H1 (cell line): ENCODE results near the gene CGGBP1. TPM values are rescaled to one million over a fixed set of nuclear protein-coding genes. Genes with fewer than 3 reads are reported as not detected.

Experiments used
- CTCF ChIA-PET: fragments of 300-600 bp; sonication (Branson Sonifier 250); formaldehyde crosslinking; loops from one replicate; lab custom pipeline; 2021; ENCODE audit not compliant: partially characterized antibody; lab: Charles Lee
- POLR2A ChIA-PET: fragments of 300-600 bp; sonication (Branson Sonifier 250); formaldehyde crosslinking; loops from one replicate; lab custom pipeline; 2021; ENCODE audit warnings: inconsistent platforms; ENCODE audit not compliant: partially characterized antibody; lab: Charles Lee
- DNase-seq, 2 experiments: peaks; one replicate each; pipeline versions ENCODE4 v3.0.0 to v3.0.0-alpha.2; 2010 to 2022; ENCODE audit warnings: low spot score in 2 of 2, low read depth in 1 of 2, mixed read lengths in 1 of 2
- FAIRE-seq: peaks from 2 replicates; lab custom pipeline; 2011; peaks lifted over from hg19 to GRCh38; lab: Jason Lieb, UNC
- H2AFZ ChIP-seq: 2 replicates; pipeline ENCODE4 v1.8.1; 2012; ENCODE audit warnings: low read length, inconsistent platforms
- H2AK5ac ChIP-seq: 2 replicates; pipeline ENCODE4 v1.6.1; 2013; ENCODE audit warnings: low read depth, low read length
- H2BK120ac ChIP-seq: replicated peaks from 2 replicates; pipeline ENCODE3; 2013; ENCODE audit warnings: low read depth, low read length, inconsistent platforms
- H2BK12ac ChIP-seq: 2 replicates; pipeline ENCODE4 v1.6.1; 2013; ENCODE audit warnings: low read depth, low read length
- H2BK15ac ChIP-seq: 2 replicates; pipeline ENCODE4 v1.6.1; 2013; ENCODE audit warnings: low read length
- H2BK20ac ChIP-seq: 2 replicates; pipeline ENCODE4 v1.6.1; 2013; ENCODE audit warnings: low read length
- H2BK5ac ChIP-seq: 2 replicates; pipeline ENCODE4 v1.6.1; 2013; ENCODE audit warnings: low read depth, low read length
- H3K14ac ChIP-seq: 2 replicates; pipeline ENCODE4 v1.6.1; 2013; ENCODE audit warnings: inconsistent platforms; ENCODE audit not compliant: insufficient read length
- H3K18ac ChIP-seq: 2 replicates; pipeline ENCODE4 v1.6.1; 2013; ENCODE audit warnings: low read length; ENCODE audit errors: extremely low read depth
- H3K23ac ChIP-seq: 2 replicates; pipeline ENCODE4 v1.6.1; 2013; ENCODE audit warnings: inconsistent platforms; ENCODE audit not compliant: insufficient read length
- H3K23me2 ChIP-seq: 2 replicates; pipeline ENCODE4 v1.6.1; 2013; ENCODE audit warnings: low read depth, low read length
- H3K27ac ChIP-seq: 2 replicates; pipeline ENCODE4 v1.6.1; 2011; ENCODE audit warnings: low read depth, low read length, inconsistent platforms
- H3K27me3 ChIP-seq, 4 experiments: replicated peaks in 1 of 4; 1 replicate in 1 of 4; 2 replicates in 3 of 4; pipeline versions ENCODE4 v1.6.1 to v1.8.1; 2011 to 2013; ENCODE audit warnings: low read length in 3 of 4, mild to moderate bottlenecking in 3 of 4, inconsistent platforms in 2 of 4, mixed read lengths in 2 of 4, moderate library complexity in 1 of 4; ENCODE audit not compliant: control insufficient read depth in 3 of 4, insufficient read depth in 3 of 4; ENCODE audit errors: extremely low read depth in 1 of 4
- H3K36me3 ChIP-seq, 4 experiments: 2 replicates each; pipeline versions ENCODE4 v1.6.1 to v1.8.1; 2011 to 2013; ENCODE audit warnings: mild to moderate bottlenecking in 4 of 4, low read length in 3 of 4, moderate library complexity in 2 of 4, control low read depth in 1 of 4, inconsistent platforms in 1 of 4; ENCODE audit not compliant: insufficient read depth in 4 of 4, control insufficient read depth in 2 of 4
- H3K4ac ChIP-seq: replicated peaks from 2 replicates; pipeline ENCODE3; 2013; ENCODE audit warnings: low read length, low read depth, mixed read lengths, inconsistent platforms; ENCODE audit not compliant: insufficient read length
- H3K4me1 ChIP-seq, 4 experiments: replicated peaks in 1 of 4; 1 replicate in 1 of 4; 2 replicates in 3 of 4; pipeline versions ENCODE4 v1.6.1 to v1.8.1; 2011 to 2013; ENCODE audit warnings: low read length in 3 of 4, inconsistent platforms in 2 of 4, mixed read lengths in 1 of 4; ENCODE audit not compliant: insufficient read depth in 4 of 4, control insufficient read depth in 3 of 4
- H3K4me2 ChIP-seq, 2 experiments: 2 replicates each; pipeline versions ENCODE4 v1.6.1 to v1.8.1; 2011 to 2013; ENCODE audit warnings: low read depth in 2 of 2, low read length in 2 of 2, control low read depth in 1 of 2, inconsistent platforms in 1 of 2, mild to moderate bottlenecking in 1 of 2; ENCODE audit not compliant: insufficient read depth in 1 of 2
- H3K4me3 ChIP-seq, 4 experiments: fragments of 200-600, 300-600 bp in 1 of 4; sonication (generic), shearing (Covaris generic), sonication (Bioruptor Twin) in 1 of 4; 2 replicates each; pipeline versions ENCODE4 v1.5.1 to v1.8.1; 2011 to 2016; ENCODE audit warnings: low read length in 4 of 4, low read depth in 3 of 4, control low read depth in 2 of 4, inconsistent platforms in 2 of 4, mild to moderate bottlenecking in 2 of 4, mixed read lengths in 1 of 4, moderate library complexity in 1 of 4; ENCODE audit not compliant: insufficient read depth in 2 of 4; ENCODE audit errors: extremely low read depth in 1 of 4
- H3K56ac ChIP-seq: replicated peaks from 2 replicates; pipeline ENCODE3; 2013; ENCODE audit warnings: low read depth, mild to moderate bottlenecking, mixed read lengths, low read length, inconsistent platforms; ENCODE audit not compliant: insufficient read length
- H3K79me1 ChIP-seq: 2 replicates; pipeline ENCODE4 v1.6.1; 2013; ENCODE audit warnings: low read depth, low read length, control low read depth
- H3K79me2 ChIP-seq, 2 experiments: 2 replicates each; pipeline versions ENCODE4 v1.6.1 to v1.8.1; 2012 to 2013; ENCODE audit warnings: low read length in 2 of 2, mild to moderate bottlenecking in 2 of 2, inconsistent platforms in 1 of 2; ENCODE audit not compliant: insufficient read depth in 2 of 2, control insufficient read depth in 1 of 2
- H3K9ac ChIP-seq, 4 experiments: replicated peaks in 1 of 4; 1 replicate in 1 of 4; 2 replicates in 3 of 4; pipeline versions ENCODE4 v1.6.1 to v1.8.1; 2011 to 2013; ENCODE audit warnings: low read depth in 3 of 4, low read length in 3 of 4, control low read depth in 2 of 4, mild to moderate bottlenecking in 2 of 4, moderate library complexity in 2 of 4, inconsistent platforms in 1 of 4; ENCODE audit errors: extremely low read depth in 1 of 4
- H3K9me3 ChIP-seq, 2 experiments: 2 replicates each; pipeline versions ENCODE4 v1.6.1 to v1.8.1; 2012 to 2013; ENCODE audit warnings: mild to moderate bottlenecking in 2 of 2, moderate library complexity in 2 of 2, control low read depth in 1 of 2, inconsistent platforms in 1 of 2, low read depth in 1 of 2, low read length in 1 of 2, mixed read lengths in 1 of 2; ENCODE audit not compliant: insufficient read depth in 2 of 2
- H4K20me1 ChIP-seq, 2 experiments: replicated peaks in 1 of 2; 2 replicates each; pipeline versions ENCODE3 to v1.8.1; 2011 to 2013; ENCODE audit warnings: inconsistent platforms in 2 of 2, low read length in 2 of 2, mild to moderate bottlenecking in 1 of 2; ENCODE audit not compliant: insufficient read depth in 2 of 2, control insufficient read depth in 1 of 2
- H4K5ac ChIP-seq: 2 replicates; pipeline ENCODE4 v1.6.1; 2013; ENCODE audit warnings: low read length, low read depth, mixed read lengths, inconsistent platforms; ENCODE audit not compliant: insufficient read length
- H4K8ac ChIP-seq: 2 replicates; pipeline ENCODE4 v1.8.0; 2013; ENCODE audit warnings: mild to moderate bottlenecking, moderate library complexity, low read length, inconsistent platforms; ENCODE audit not compliant: insufficient read depth; ENCODE audit errors: extremely low read depth
- H4K91ac ChIP-seq: replicated peaks from 2 replicates; pipeline ENCODE3; 2013; ENCODE audit warnings: low read length, mixed read lengths, inconsistent platforms; ENCODE audit not compliant: insufficient read length
- BACH1 ChIP-seq: IDR thresholded peaks from 2 replicates; pipeline ENCODE4 v1.6.1; 2012; ENCODE audit warnings: low read length, improper control_type of control experiment
- EZH2 ChIP-seq: fragments of 200-600 bp; sonication (generic); IDR thresholded peaks from 2 replicates; pipeline ENCODE4 v1.7.1; 2012; ENCODE audit warnings: low read depth, mild to moderate bottlenecking, moderate library complexity, low read length, inconsistent platforms; ENCODE audit not compliant: severe bottlenecking
- KDM4A ChIP-seq: IDR thresholded peaks from one replicate; pipeline ENCODE4 v1.7.1; 2012; ENCODE audit warnings: low read depth, mild to moderate bottlenecking, moderate library complexity, low read length, inconsistent platforms; ENCODE audit not compliant: severe bottlenecking
- MAFK ChIP-seq: IDR thresholded peaks from 2 replicates; pipeline ENCODE4 v1.6.1; 2012; ENCODE audit warnings: low read depth, mild to moderate bottlenecking, improper control_type of control experiment, low read length
- NANOG ChIP-seq: IDR thresholded peaks from 2 replicates; pipeline ENCODE4 v1.6.1; 2011; ENCODE audit warnings: low read length, low read depth, mild to moderate bottlenecking, inconsistent platforms; ENCODE audit not compliant: insufficient read depth, poor library complexity, severe bottlenecking
- POU5F1 ChIP-seq: IDR thresholded peaks from 2 replicates; pipeline ENCODE4 v1.6.1; 2011; ENCODE audit warnings: low read depth, mild to moderate bottlenecking, low read length, moderate library complexity
- RAD21 ChIP-seq, 2 experiments: IDR thresholded peaks in 1 of 2; conservative IDR thresholded peaks in 1 of 2; 2 replicates each; pipeline ENCODE4 v1.6.1; 2011; ENCODE audit warnings: low read depth in 2 of 2, low read length in 2 of 2, improper control_type of control experiment in 1 of 2, inconsistent platforms in 1 of 2, mild to moderate bottlenecking in 1 of 2, moderate library complexity in 1 of 2
- RFX5 ChIP-seq: IDR thresholded peaks from 2 replicates; pipeline ENCODE4 v1.6.1; 2011; ENCODE audit warnings: low read depth, low read length, improper control_type of control experiment, borderline replicate concordance
- SAP30 ChIP-seq: fragments of 300-600 bp; sonication (generic); IDR thresholded peaks from 2 replicates; pipeline ENCODE4 v1.7.1; 2012; ENCODE audit warnings: low read length, moderate library complexity, mild to moderate bottlenecking, inconsistent platforms; ENCODE audit not compliant: insufficient read depth, insufficient replicate concordance
- TAF1 ChIP-seq: IDR thresholded peaks from 2 replicates; pipeline ENCODE4 v1.6.1; 2011; ENCODE audit warnings: mild to moderate bottlenecking, low read depth, low read length
- WGBS, 2 experiments: shearing (Covaris generic) in 1 of 2; methylation state at CpG; one replicate each; pipeline versions ENCODE4 v1.1.6 to v1.1.7; 2013 to 2015; ENCODE audit warnings: low lambda C conversion rate in 2 of 2, mixed read lengths in 2 of 2, inconsistent platforms in 1 of 2, low coverage in 1 of 2, missing lambda C conversion rate in 1 of 2; ENCODE audit not compliant: insufficient replicate concordance in 2 of 2, insufficient coverage in 1 of 2, insufficient read length in 1 of 2; ENCODE audit errors: extremely low coverage in 1 of 2, missing lambda C conversion rate in 1 of 2; 5-methylcytosine and 5-hydroxymethylcytosine counted together
- polyA plus RNA-seq, 7 experiments: library from polyadenylated mRNA; depleted of rRNA in 3 of 7; stranded (reverse) in 5 of 7; unstranded in 2 of 7; fragments of >200 nt in 5 of 7; fragments of 200-250 nt in 2 of 7; gene quantifications; 1 replicate in 5 of 7; 2 replicates in 1 of 7; 4 replicates in 1 of 7; pipeline versions ENCODE4 v1.2.1 to v1.2.3, GENCODE V29; 2011 to 2013; ENCODE audit warnings: missing spikeins in 2 of 7, mixed read lengths in 2 of 7
- total RNA-seq: library from RNA; stranded (reverse); fragmentation: NEBNext Ultra II Directional; extraction: Animal tissue kit (Norgen Biotek cat#: 25700); gene quantifications from 2 replicates; pipeline ENCODE4 v1.2.1, GENCODE V29; 2021
- TF ChIP-seq, protein P1 (sequence below): IDR thresholded peaks from 2 replicates; pipeline ENCODE4 v1.6.1; 2012; ENCODE audit warnings: inconsistent platforms

Gene CGGBP1
- total and polyA plus RNA-seq, 2 of the 8 experiments (the other 6 are each of a cell fraction or from before 2014, with no cell fraction given): 22.9 to 61.4 TPM

- ChIA-PET POLR2A (no interaction called here), CTCF (interaction anchor here (0.8 kb wide), 1 partner anchor 8 kb away, joined by 3 read pairs; no protein-coding TSS in a partner anchor)
- no peak overlapping the region for H3K14ac ChIP-seq
- no peak overlapping the region for H3K18ac ChIP-seq
- no peak overlapping the region for H2BK5ac ChIP-seq
- no peak overlapping the region for H4K91ac ChIP-seq
- no peak overlapping the region for H3K4me3 ChIP-seq
- no peaks in the 10 kb centered on the region for H4K20me1 ChIP-seq
- H3K9me3 ChIP-seq: no peaks in the 10 kb centered on the region
- H3K4ac ChIP-seq: no peak overlapping the region
- no peaks in the 10 kb centered on the region for H3K4me1 ChIP-seq
- WGBS, 2 experiments: 79% methylated on average over 2 of the region's 2 CpGs; no CpG with 5 or more reads in 1 of the 2 experiments
- no peak overlapping the region for H2BK20ac ChIP-seq
- no peak overlapping the region for H3K4me2 ChIP-seq
- no peak overlapping the region for H2BK15ac ChIP-seq
- no peak overlapping the region for H3K56ac ChIP-seq
- no peak overlapping the region for H4K8ac ChIP-seq
- no peak overlapping the region for H2AFZ ChIP-seq
- H2BK120ac ChIP-seq: no peak overlapping the region
- H3K79me1 ChIP-seq: no peaks in the 10 kb centered on the region
- no peak overlapping the region for H3K9ac ChIP-seq
- no peak overlapping the region for H3K27ac ChIP-seq
- no peak overlapping the region for H2BK12ac ChIP-seq
- H3K27me3 ChIP-seq: peaks cover 0 to 1% (median 0%) of the 10 kb centered on the region in 4 experiments; a peak in 1 of 7 replicates
- H3K36me3 ChIP-seq: no peaks in the 10 kb centered on the region
- H3K23ac ChIP-seq: no peak overlapping the region
- H4K5ac ChIP-seq: no peak overlapping the region
- H2AK5ac ChIP-seq: no peak overlapping the region
- DNase-seq: no peak
- H3K23me2 ChIP-seq: no peaks in the 10 kb centered on the region
- no peak for FAIRE-seq
- H3K79me2 ChIP-seq: peaks cover 0 to 33% of the 10 kb centered on the region in 2 experiments; a peak in 2 of 4 replicates
- TF ChIP-seq MAFK (no peak), NANOG (no peak), EZH2 (no peak), KDM4A (no peak), TAF1 (no peak), BACH1 (no peak), POU5F1 (no peak), RAD21 (IDR thresholded peaks at IDR 0.05 in 1 of 2, conservative IDR thresholded peaks at IDR 0.05 in 1 of 2; ENCODE audit: low read depth in 2 of 2, low read length in 2 of 2) (no peak), SAP30 (no peak), RFX5 (no peak)
- TF ChIP-seq, protein P1, sequence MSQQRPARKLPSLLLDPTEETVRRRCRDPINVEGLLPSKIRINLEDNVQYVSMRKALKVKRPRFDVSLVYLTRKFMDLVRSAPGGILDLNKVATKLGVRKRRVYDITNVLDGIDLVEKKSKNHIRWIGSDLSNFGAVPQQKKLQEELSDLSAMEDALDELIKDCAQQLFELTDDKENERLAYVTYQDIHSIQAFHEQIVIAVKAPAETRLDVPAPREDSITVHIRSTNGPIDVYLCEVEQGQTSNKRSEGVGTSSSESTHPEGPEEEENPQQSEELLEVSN: no peak
Observed at GRCh38 chr3:88075497-88075896, 16.7 kb upstream of the CGGBP1 start.
